Measurements from ENCODE around the gene GPR55. TPM values are rescaled to one million over a fixed set of nuclear protein-coding genes. Genes with fewer than 3 reads are reported as not detected.

The GPR55 gene
- total and polyA plus RNA-seq, 8 donors = 0.02 to 0.12 (median 0.06) TPM; not detected in 3

DNA sequence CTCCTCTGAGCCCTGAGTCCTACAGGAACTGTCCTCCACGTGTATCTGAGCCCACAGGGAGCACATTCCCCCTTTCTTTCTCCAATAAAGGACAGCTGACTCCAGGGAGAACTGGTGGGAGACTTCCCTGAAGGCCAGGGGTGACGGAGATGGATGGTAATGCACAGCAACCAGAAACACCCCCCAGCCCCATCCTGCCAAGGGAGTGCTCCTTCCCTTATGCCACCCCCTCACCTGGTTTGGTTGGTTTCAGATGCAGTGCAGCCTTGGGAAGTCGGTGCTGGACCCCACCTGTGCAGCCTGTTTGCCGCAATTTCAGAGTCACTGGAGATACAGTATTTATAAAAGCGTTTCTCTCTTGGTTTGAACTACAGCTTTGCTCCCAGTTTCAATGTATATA, 24.0 kb downstream of the GPR55 start:
- DNase-seq (peak in 1 of 6 donors; percentile 20), FAIRE-seq (no peak), ATAC-seq (no peak)
- Histone ChIP-seq H3K9me3 (no peaks in the 10 kb centered on the region), H3K27me3 (no peaks in the 10 kb centered on the region), H3K4me1 (no peaks in the 10 kb centered on the region), H3K36me3 (no peaks in the 10 kb centered on the region), H3K4me3 (no peak overlapping the region), H3K27ac (no peak overlapping the region)
- intact Hi-C loops (cut with DNase I) = no loop called here
- 42 to 43% methylated on average over 5 of the region's 5 CpGs for WGBS, 2 donors
- TF ChIP-seq CTCF (IDR thresholded peaks at IDR 0.05) = no peak

DNA sequence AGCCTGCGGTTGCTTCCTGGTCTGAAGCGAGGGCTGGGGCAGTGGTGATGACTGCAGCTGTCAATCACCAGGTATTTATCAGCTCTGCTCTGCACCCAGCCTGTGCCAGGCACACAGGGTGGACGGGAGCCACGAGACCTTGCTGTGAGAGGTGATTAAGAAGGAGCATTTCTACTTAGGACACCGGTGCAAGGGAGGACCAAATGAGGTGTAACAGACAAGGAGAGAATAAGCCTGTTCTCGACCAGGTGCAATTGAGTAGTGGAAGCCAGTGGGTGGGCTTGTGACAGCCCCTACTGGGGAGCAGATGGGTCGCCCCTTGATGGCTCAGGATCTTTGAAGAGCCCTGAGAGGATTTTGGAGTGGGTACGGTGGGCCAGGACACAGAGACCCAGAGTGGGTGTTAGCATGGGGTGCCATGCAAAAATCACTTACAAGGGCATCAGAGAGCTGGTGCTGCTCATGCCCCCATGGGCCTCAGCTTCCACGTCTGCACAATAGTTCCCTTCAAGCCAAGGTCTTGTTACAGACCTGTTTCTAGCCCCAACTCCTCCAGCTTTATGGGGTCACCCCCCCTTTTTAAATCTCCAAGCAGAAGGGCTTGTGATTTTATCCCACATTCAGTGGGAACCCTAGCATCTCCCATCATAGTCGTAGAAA, 24.6 kb downstream of the GPR55 start:
- Histone ChIP-seq H3K4me1 (no peaks in the 10 kb centered on the region), H3K4me3 (no peak overlapping the region), H3K36me3 (no peaks in the 10 kb centered on the region), H3K27ac (no peak overlapping the region), H3K27me3 (no peaks in the 10 kb centered on the region), H3K9me3 (no peaks in the 10 kb centered on the region)
- no peak for ATAC-seq
- no peak for FAIRE-seq
- WGBS, 2 donors = 44 to 60% methylated on average over 10 of the region's 10 CpGs
- intact Hi-C loops (cut with DNase I) = no loop called here
- peak in 1 of 6 donors; percentile 21 for DNase-seq
- TF ChIP-seq CTCF (IDR thresholded peaks at IDR 0.05) = no peak

GRCh38 chr2:230899786-230900185, 25.3 kb downstream of the GPR55 start:
- no peaks in the 10 kb centered on the region for H3K27me3 ChIP-seq
- no peak for FAIRE-seq
- no peak for ATAC-seq
- WGBS, 2 donors = 78 to 81% methylated on average over 4 of the region's 4 CpGs
- H3K9me3 ChIP-seq = no peaks in the 10 kb centered on the region
- no peaks in the 10 kb centered on the region for H3K36me3 ChIP-seq
- intact Hi-C loops (cut with DNase I) = no loop called here
- no peak for DNase-seq
- no peak overlapping the region for H3K27ac ChIP-seq
- no peak for TF ChIP-seq CTCF (IDR thresholded peaks at IDR 0.05)
- H3K4me3 ChIP-seq = no peak overlapping the region
- no peaks in the 10 kb centered on the region for H3K4me1 ChIP-seq

DNA sequence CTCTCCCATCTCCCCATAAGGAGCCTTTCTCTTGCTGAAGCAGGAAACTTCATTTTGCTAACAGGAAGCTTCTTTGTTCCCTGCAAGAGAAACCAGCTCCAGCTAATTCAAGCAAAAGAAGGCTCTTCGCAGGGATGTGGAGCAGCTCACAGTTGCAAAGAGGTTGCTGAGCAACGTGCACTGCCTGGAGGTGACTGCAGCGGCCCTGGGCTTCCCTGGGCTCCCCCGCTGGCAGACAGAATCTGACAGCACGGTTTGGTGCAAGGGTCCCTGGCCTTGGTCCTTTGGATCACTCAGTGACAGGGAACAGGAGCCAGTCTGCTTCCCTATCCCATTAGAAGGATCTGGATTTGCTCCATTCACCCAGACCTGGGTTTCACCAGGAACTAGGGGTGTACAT, 25.8 kb downstream of the GPR55 start:
- no peak for FAIRE-seq
- DNase-seq = peak in 1 of 6 donors; percentile 45
- no peak overlapping the region for H3K4me3 ChIP-seq
- H3K27ac ChIP-seq = no peak overlapping the region
- H3K36me3 ChIP-seq = no peaks in the 10 kb centered on the region
- WGBS, 2 donors = 59 to 60% methylated on average over 5 of the region's 5 CpGs
- peak in 2 of 4 donors; percentile 49 to 65 for ATAC-seq
- no peaks in the 10 kb centered on the region for H3K27me3 ChIP-seq
- no peaks in the 10 kb centered on the region for H3K4me1 ChIP-seq
- no peak for TF ChIP-seq CTCF (IDR thresholded peaks at IDR 0.05)
- no peaks in the 10 kb centered on the region for H3K9me3 ChIP-seq
- intact Hi-C loops (cut with DNase I) = no loop called here

- 51 to 62% methylated on average over 8 of the region's 8 CpGs for WGBS, 2 donors
- TF ChIP-seq CTCF (IDR thresholded peaks at IDR 0.05) = no peak
- intact Hi-C loops (cut with DNase I) = no loop called here
- no peaks in the 10 kb centered on the region for H3K4me1 ChIP-seq
- ATAC-seq (no peak), FAIRE-seq (no peak), DNase-seq (peak in 1 of 6 donors; percentile 31)
- H3K36me3 ChIP-seq = no peaks in the 10 kb centered on the region
- H3K9me3 ChIP-seq = no peaks in the 10 kb centered on the region
- no peak overlapping the region for H3K27ac ChIP-seq
- no peaks in the 10 kb centered on the region for H3K27me3 ChIP-seq
- no peak overlapping the region for H3K4me3 ChIP-seq
Measured at GRCh38 chr2:230898713-230899091, 26.3 kb downstream of the GPR55 start.

Data from pancreas (tissue), 10 donors.